Activated naive CD4-positive, alpha-beta T cell treated with anti-CD3 and anti-CD28 coated beads, Interleukin-2, amount 50 U/mL, for 24 hours (primary cell): ENCODE measurements around the gene ITCH.
A peak's percentile ranks its signal among the peaks of the same experiment; 100 is the strongest.
"Not testable (repeated sequence)": the region's sequence is repeated elsewhere in the genome, so short reads cannot be mapped to it uniquely, and the experiment has no call there.

Source experiments
- H3K27ac Mint-ChIP-seq: one replicate; pipeline ENCODE4 v1.8.0; 2021; ENCODE audit warnings: mild to moderate bottlenecking, mixed read lengths
- H3K27me3 Mint-ChIP-seq: one replicate; pipeline ENCODE4 v1.8.0; 2021; ENCODE audit warnings: mixed read lengths
- H3K36me3 Mint-ChIP-seq: one replicate; pipeline ENCODE4 v1.8.0; 2021; ENCODE audit warnings: mixed read lengths
- H3K4me1 Mint-ChIP-seq: one replicate; pipeline ENCODE4 v1.8.0; 2021; ENCODE audit warnings: mixed read lengths
- H3K4me3 Mint-ChIP-seq: one replicate; pipeline ENCODE4 v1.8.0; 2021; ENCODE audit warnings: mild to moderate bottlenecking, mixed read lengths
- H3K9me3 Mint-ChIP-seq: one replicate; pipeline ENCODE4 v1.8.0; 2021; ENCODE audit warnings: mixed read lengths

Gene ITCH

GRCh38 chr20:34512955-34513419 is 149.9 kb downstream of the ITCH start:
- Mint-ChIP-seq H3K4me3 (peak overlapping the region; percentile 4), H3K27ac (peak overlapping the region; percentile 17), H3K27me3 (no peaks in the 10 kb centered on the region), H3K9me3 (no peaks in the 10 kb centered on the region), H3K36me3 (peaks cover 1% of the 10 kb centered on the region), H3K4me1 (peaks cover 31% of the 10 kb centered on the region)

GRCh38 chr20:34514034-34514433 is 151.0 kb downstream of the ITCH start:
- peaks cover 41% of the 10 kb centered on the region for H3K4me1 Mint-ChIP-seq
- H3K36me3 Mint-ChIP-seq, H3K9me3 Mint-ChIP-seq, H3K4me3 Mint-ChIP-seq, H3K27ac Mint-ChIP-seq, H3K27me3 Mint-ChIP-seq: not testable (repeated sequence)

DNA sequence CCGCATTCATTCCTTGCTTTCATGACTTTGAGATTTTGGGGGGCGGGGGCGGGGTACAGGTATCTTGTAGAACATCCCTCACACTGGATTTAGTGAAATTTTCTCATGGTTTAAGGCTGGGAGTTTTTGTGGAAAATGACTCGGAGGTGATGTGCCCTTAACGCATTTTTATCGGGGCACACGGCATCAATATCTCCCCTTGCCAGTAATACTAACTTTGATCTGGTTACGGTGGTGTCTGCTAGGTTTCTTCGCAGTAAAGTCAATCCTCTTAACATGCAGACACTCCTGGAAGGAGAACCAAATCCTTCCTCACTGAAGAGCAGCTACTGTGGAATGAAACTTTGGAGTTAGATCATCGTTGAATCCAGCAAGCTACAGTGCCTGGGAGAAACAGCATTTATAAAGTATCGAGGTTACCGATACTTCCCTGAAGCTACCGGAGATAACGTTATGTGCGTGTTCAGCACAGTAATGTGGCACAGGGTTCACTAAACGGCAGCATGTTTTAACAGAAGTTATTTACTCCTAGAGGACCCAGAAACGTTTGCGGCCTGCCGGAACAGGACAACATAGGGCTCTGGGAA is 151.9 kb downstream of the ITCH start:
- H3K27me3 Mint-ChIP-seq: no peaks in the 10 kb centered on the region
- H3K36me3 Mint-ChIP-seq: peaks cover under 1% of the 10 kb centered on the region
- peak overlapping the region; percentile 99 for H3K27ac Mint-ChIP-seq
- peak overlapping the region; percentile 98 for H3K4me3 Mint-ChIP-seq
- peaks cover 47% of the 10 kb centered on the region for H3K4me1 Mint-ChIP-seq
- no peaks in the 10 kb centered on the region for H3K9me3 Mint-ChIP-seq

GRCh38 chr20:34515484-34516246 is 152.6 kb downstream of the ITCH start:
- Mint-ChIP-seq H3K27ac (peak overlapping the region; percentile 99), H3K4me3 (peak overlapping the region; percentile 98), H3K27me3 (no peaks in the 10 kb centered on the region), H3K9me3 (no peaks in the 10 kb centered on the region), H3K36me3 (peaks cover 2% of the 10 kb centered on the region), H3K4me1 (peaks cover 50% of the 10 kb centered on the region)

DNA sequence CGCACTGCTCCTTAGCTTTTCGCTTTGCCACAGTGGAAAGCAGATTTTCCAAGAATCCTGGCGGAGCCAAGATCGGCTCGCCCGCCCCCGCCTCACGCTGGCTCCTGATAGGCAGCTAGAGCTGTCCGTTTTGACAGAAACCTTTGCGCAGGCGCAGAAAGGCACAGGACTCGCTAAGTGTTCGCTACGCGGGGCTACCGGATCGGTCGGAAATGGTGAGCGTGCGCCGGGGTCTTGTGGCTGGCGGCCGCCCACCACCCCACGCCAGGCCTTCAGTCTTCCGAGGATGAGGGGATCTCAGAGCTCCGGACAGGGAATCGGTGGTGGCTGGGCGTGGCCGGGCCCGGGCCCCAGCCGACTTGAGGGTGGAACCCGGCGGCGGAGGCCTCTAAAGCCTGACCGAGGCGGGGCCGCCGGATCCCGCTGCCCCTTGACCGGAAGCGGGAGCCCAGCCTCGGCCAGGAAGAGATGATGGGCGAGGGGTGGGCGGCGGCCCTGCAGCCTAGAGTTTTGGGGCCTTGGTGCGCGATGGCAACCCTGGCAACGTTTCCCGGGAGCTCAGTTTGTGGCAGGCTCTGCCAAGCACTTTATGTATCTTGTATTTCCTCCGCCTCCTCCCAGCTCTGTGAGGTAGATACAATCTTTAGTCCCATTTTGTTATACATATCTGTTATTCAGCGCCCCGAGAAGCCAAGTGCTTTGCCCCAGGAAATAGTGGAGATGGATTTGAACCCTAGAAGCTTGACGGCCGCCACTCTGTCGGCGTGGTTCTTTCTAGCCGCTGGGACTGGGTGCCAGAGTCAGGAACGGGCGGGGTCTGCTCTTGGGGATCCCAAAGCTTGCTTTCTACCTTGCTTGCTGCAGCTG is 153.4 kb downstream of the ITCH start, which contains the start of gene DYNLRB1:
Gene DYNLRB1, plus strand, starts transcription at position 176 of the 867 bp plus-strand sequence. Its CDS starts 37 bp downstream, at position 213.
- H3K4me1 Mint-ChIP-seq: peaks cover 50% of the 10 kb centered on the region
- H3K36me3 Mint-ChIP-seq: peaks cover 2% of the 10 kb centered on the region
- H3K27ac Mint-ChIP-seq: peak within 1 kb of the TSS; percentile 99
- no peaks in the 10 kb centered on the region for H3K9me3 Mint-ChIP-seq
- no peaks in the 10 kb centered on the region for H3K27me3 Mint-ChIP-seq
- peak within 1 kb of the TSS; percentile 98 for H3K4me3 Mint-ChIP-seq

DNA sequence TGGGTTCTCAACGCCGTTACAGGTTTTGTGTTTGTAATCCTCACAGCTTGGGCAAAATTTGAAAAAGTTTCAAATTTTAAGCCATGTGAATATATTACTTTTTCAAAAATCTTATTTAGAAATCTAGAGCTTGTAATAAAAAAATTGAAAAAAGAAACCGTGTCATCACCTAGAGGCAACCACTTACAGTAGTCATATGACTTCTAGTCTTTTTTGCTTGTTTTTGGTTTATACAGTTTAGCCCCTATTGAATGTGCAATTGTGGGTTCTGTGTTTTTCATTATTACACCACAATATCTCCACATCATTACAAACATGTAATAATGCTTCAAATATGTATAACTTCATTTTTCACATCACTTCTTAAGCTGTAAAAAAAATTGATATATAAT is 154.0 kb downstream of the ITCH start:
- H3K9me3 Mint-ChIP-seq: no peaks in the 10 kb centered on the region
- peak overlapping the region; percentile 99 for H3K27ac Mint-ChIP-seq
- H3K27me3 Mint-ChIP-seq: no peaks in the 10 kb centered on the region
- peak overlapping the region; percentile 98 for H3K4me3 Mint-ChIP-seq
- peaks cover 3% of the 10 kb centered on the region for H3K36me3 Mint-ChIP-seq
- H3K4me1 Mint-ChIP-seq: peaks cover 54% of the 10 kb centered on the region

- H3K27ac Mint-ChIP-seq, H3K9me3 Mint-ChIP-seq, H3K27me3 Mint-ChIP-seq, H3K36me3 Mint-ChIP-seq: not testable (repeated sequence)
- Mint-ChIP-seq H3K4me3 (peak overlapping the region; percentile 75), H3K4me1 (peaks cover 60% of the 10 kb centered on the region)
Measured at GRCh38 chr20:34518863-34519262, 155.8 kb downstream of the ITCH start.

DNA sequence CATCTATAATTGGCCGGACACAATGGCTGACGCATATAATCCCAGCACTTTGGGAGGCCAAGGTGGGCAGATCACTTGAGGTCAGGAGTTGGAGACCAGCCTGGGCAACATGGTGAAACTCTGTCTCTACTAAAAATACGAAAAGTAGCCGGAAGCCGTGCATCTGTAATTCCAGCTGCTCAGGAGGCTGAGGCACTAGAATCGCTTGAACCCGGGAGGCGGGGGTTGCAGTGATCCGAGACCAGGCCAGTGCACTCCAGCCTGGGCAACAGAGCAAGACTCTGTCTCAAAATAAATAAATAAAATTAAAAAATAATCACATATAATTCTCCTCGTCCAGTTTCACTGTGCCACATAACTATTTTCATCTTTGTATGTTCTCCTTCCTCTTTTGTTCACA is 156.8 kb downstream of the ITCH start:
- not testable (repeated sequence) for H3K27ac Mint-ChIP-seq, H3K4me3 Mint-ChIP-seq, H3K27me3 Mint-ChIP-seq, H3K9me3 Mint-ChIP-seq, H3K36me3 Mint-ChIP-seq
- H3K4me1 Mint-ChIP-seq: peaks cover 61% of the 10 kb centered on the region

- Mint-ChIP-seq H3K27ac (peak overlapping the region; percentile 76), H3K27me3 (no peaks in the 10 kb centered on the region), H3K9me3 (no peaks in the 10 kb centered on the region), H3K4me3 (no peak overlapping the region), H3K4me1 (peaks cover 50% of the 10 kb centered on the region), H3K36me3 (peaks cover 6% of the 10 kb centered on the region)
Measured at GRCh38 chr20:34522969-34523871, 160.1 kb downstream of the ITCH start.

- no peak overlapping the region for H3K4me3 Mint-ChIP-seq
- H3K4me1 Mint-ChIP-seq: peaks cover 40% of the 10 kb centered on the region
- H3K9me3 Mint-ChIP-seq: no peaks in the 10 kb centered on the region
- no peak overlapping the region for H3K27ac Mint-ChIP-seq
- H3K36me3 Mint-ChIP-seq: peaks cover 6% of the 10 kb centered on the region
- H3K27me3 Mint-ChIP-seq: no peaks in the 10 kb centered on the region
Measured at GRCh38 chr20:34524426-34524825, 161.4 kb downstream of the ITCH start.

- Mint-ChIP-seq H3K36me3 (peaks cover 4% of the 10 kb centered on the region), H3K9me3 (no peaks in the 10 kb centered on the region), H3K27ac (no peak overlapping the region), H3K4me1 (peaks cover 33% of the 10 kb centered on the region), H3K27me3 (no peaks in the 10 kb centered on the region), H3K4me3 (no peak overlapping the region)
Measured at GRCh38 chr20:34525342-34525708, 162.3 kb downstream of the ITCH start.

- H3K36me3 Mint-ChIP-seq: peaks cover 4% of the 10 kb centered on the region
- no peaks in the 10 kb centered on the region for H3K27me3 Mint-ChIP-seq
- no peak overlapping the region for H3K27ac Mint-ChIP-seq
- peaks cover 33% of the 10 kb centered on the region for H3K4me1 Mint-ChIP-seq
- H3K4me3 Mint-ChIP-seq: no peak overlapping the region
- no peaks in the 10 kb centered on the region for H3K9me3 Mint-ChIP-seq
Measured at GRCh38 chr20:34525709-34526416, 162.8 kb downstream of the ITCH start.

DNA sequence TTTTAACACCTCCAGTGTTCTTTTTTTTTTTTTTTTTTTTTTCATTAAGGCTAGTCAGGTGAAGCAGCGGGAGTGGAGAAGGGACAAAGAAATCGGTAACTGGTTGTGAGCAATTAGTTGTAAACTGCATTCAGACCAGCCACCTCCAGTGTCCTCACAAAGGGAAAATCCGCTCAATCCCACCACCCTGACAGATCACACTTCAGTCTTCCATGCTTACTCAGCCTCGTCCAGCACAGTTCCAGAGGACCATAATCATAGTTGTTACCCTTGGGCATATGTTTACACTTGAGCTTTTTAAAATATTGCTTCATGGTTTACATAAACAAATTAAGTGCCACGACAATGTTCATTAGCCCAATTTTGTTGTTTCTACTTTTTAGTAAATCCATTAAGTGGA is 163.4 kb downstream of the ITCH start:
- Mint-ChIP-seq H3K9me3 (no peaks in the 10 kb centered on the region), H3K27ac (peak overlapping the region; percentile 72), H3K27me3 (no peaks in the 10 kb centered on the region), H3K4me3 (no peak overlapping the region), H3K4me1 (peaks cover 35% of the 10 kb centered on the region), H3K36me3 (peaks cover 4% of the 10 kb centered on the region)

DNA sequence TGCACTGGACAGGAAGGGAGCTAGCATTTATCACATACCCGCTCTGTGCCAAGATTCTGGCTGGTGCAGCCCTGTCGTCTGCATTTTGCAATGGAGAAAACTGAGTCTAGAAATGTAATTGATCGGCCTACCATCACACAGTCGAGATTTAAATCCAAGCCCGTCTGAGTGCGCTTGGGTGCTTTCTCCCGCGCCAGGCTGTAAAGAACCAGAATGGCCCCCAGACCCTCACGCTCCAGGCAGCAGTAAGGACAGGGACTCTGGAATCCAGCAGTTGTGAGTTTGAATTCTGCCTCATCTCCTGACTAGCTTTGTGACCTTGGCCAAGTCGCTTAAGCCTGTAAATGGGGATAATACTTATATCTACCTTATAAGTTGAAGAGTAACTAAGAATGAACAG is 163.9 kb downstream of the ITCH start:
- H3K27ac Mint-ChIP-seq: no peak overlapping the region
- H3K27me3 Mint-ChIP-seq: no peaks in the 10 kb centered on the region
- no peak overlapping the region for H3K4me3 Mint-ChIP-seq
- peaks cover 34% of the 10 kb centered on the region for H3K4me1 Mint-ChIP-seq
- peaks cover 3% of the 10 kb centered on the region for H3K36me3 Mint-ChIP-seq
- no peaks in the 10 kb centered on the region for H3K9me3 Mint-ChIP-seq
